GM19452 (cell line): ENCODE results near the gene ENPEP.
"Not testable (repeated sequence)": the region's sequence is repeated elsewhere in the genome, so short reads cannot be mapped to it uniquely, and the experiment has no call there.

ENCODE experiments used
- ATAC-seq: cut with Tn5 transposase; IDR thresholded peaks from one replicate; pipeline ENCODE4 v1.9.1; 2021; ENCODE audit not compliant: unreplicated experiment

Gene ENPEP

GRCh38 chr4:110515676-110516075, 39.7 kb downstream of the ENPEP start:
- peak; percentile 31 for ATAC-seq

- ATAC-seq: peak; percentile 90
These were observed 40.4 kb downstream of the ENPEP start for GRCh38 chr4:110516106-110516922.

- no peak for ATAC-seq
These were observed 43.0 kb downstream of the ENPEP start for GRCh38 chr4:110518889-110519490.

GRCh38 chr4:110520886-110521285, 44.9 kb downstream of the ENPEP start:
- ATAC-seq: no peak

- ATAC-seq: no peak
These were observed 50.6 kb downstream of the ENPEP start for GRCh38 chr4:110526589-110526988.

GRCh38 chr4:110527156-110527555, 51.2 kb downstream of the ENPEP start:
- ATAC-seq: no peak

GRCh38 chr4:110532901-110533589, 57.1 kb downstream of the ENPEP start:
- no peak for ATAC-seq

- no peak for ATAC-seq
These were observed 57.6 kb downstream of the ENPEP start for GRCh38 chr4:110533590-110533910.

GRCh38 chr4:110533940-110534339, 58.0 kb downstream of the ENPEP start:
- no peak for ATAC-seq

- no peak for ATAC-seq
These were observed 64.6 kb downstream of the ENPEP start for GRCh38 chr4:110540581-110540980.

- no peak for ATAC-seq
These were observed 65.1 kb downstream of the ENPEP start for GRCh38 chr4:110540982-110541451.

GRCh38 chr4:110543577-110543976, 67.6 kb downstream of the ENPEP start:
- no peak for ATAC-seq

GRCh38 chr4:110544594-110544993, 68.6 kb downstream of the ENPEP start:
- ATAC-seq: no peak

- no peak for ATAC-seq
These were observed 74.3 kb downstream of the ENPEP start for GRCh38 chr4:110550260-110550659.

- ATAC-seq: no peak
These were observed 77.2 kb downstream of the ENPEP start for GRCh38 chr4:110553197-110553596.

- ATAC-seq: no peak
These were observed 91.3 kb downstream of the ENPEP start for GRCh38 chr4:110567214-110567613.

- ATAC-seq: not testable (repeated sequence)
These were observed 100.7 kb downstream of the ENPEP start for GRCh38 chr4:110576696-110577095.

GRCh38 chr4:110586131-110586850, 110.3 kb downstream of the ENPEP start:
- ATAC-seq: no peak

- no peak for ATAC-seq
These were observed 111.8 kb downstream of the ENPEP start for GRCh38 chr4:110587666-110588285.

- no peak for ATAC-seq
These were observed 113.3 kb downstream of the ENPEP start for GRCh38 chr4:110589297-110589696.

GRCh38 chr4:110595583-110595982, 119.6 kb downstream of the ENPEP start:
- ATAC-seq: no peak
